Activated CD4-positive, alpha-beta T cell treated with anti-CD3 and anti-CD28 coated beads for 24 hours (primary cell): ENCODE measurements around the gene TRIM24.

Experiments
- DNase-seq, 2 donors: peaks; one replicate each; pipeline ENCODE4 v3.0.0-alpha.2; 2020; ENCODE audit warnings: low read depth in 2 of 2

The TRIM24 gene

DNA sequence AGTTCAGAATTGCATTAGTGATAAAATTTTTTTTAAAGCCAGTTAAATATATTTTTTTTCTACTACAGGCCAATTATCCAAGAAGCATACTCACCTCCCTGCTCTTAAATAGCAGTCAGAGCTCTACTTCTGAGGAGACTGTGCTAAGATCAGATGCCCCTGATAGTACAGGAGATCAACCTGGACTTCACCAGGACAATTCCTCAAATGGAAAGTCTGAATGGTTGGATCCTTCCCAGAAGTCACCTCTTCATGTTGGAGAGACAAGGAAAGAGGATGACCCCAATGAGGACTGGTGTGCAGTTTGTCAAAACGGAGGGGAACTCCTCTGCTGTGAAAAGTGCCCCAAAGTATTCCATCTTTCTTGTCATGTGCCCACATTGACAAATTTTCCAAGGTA is 119.1 kb downstream of the TRIM24 start:
- no peak for DNase-seq

DNA sequence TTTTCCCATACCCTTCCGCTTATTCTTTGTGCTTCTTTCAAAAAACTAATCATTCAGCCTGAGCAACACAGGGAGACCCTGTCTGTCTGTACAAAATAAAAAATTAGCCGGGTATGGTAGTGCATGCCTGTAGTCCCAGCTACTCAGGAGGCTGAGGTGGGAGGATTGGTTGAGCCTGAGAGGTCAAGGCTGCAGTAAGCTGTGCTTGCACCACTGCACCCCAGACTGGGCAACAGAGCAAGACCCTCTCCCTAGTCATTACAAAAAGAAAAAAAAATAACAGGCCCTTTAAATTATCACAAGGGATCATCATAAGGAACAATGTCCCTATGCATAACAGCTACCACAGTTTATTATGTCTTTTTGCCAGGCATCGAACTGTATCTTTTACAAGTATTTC is 119.6 kb downstream of the TRIM24 start:
- DNase-seq, result no peak

DNA sequence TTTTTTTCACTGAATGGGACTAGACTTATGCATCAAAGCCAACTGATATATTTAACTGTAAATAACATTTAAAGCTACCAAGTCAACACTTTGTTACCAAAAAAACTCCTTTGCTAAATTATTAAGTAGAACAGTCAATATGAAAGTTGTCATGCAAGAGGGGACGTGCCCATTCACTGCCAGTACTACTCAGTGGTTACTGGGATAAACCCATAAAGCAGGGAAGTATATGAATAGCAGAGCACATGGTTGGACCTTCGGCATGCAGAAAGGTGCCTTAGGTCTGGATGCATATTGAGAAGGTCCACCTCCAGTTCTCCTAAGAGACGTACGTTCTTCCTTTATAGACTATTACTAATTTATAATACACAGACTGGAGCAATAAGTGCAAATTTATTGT is 121.0 kb downstream of the TRIM24 start:
- DNase-seq, result no peak

DNA sequence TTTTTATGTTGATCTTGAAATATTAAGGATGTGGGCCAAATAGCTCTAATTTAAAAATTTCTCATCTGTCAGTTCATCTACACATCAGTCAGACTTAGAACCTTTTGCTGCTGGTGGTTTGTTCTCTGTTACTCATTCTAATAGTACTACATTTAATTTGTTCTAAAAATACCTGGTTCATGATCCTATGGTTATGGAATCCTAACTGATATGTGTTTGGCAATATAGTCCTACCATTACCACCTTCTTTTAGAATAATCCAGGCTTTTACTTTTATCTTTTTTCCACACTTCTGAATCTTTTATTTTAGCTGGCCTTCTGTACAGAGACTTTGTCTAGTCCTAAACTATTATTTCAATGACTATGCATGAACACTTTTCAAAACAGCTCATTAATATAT is 124.2 kb downstream of the TRIM24 start:
- DNase-seq, result no peak

DNA sequence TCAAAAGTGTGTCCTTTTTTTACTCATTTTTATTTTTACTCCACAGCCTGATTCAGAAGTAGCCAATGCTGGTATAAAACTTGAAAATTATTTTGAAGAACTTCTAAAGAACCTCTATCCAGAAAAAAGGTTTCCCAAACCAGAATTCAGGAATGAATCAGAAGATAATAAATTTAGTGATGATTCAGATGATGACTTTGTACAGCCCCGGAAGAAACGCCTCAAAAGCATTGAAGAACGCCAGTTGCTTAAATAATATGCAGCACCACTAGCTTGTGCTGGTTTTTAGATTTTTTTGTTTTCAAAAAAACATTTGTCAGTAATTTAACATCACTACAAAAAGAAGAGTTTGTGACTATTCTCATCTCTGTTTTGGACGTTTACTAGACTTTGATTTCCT is 124.6 kb downstream of the TRIM24 start:
- no peak for DNase-seq

DNA sequence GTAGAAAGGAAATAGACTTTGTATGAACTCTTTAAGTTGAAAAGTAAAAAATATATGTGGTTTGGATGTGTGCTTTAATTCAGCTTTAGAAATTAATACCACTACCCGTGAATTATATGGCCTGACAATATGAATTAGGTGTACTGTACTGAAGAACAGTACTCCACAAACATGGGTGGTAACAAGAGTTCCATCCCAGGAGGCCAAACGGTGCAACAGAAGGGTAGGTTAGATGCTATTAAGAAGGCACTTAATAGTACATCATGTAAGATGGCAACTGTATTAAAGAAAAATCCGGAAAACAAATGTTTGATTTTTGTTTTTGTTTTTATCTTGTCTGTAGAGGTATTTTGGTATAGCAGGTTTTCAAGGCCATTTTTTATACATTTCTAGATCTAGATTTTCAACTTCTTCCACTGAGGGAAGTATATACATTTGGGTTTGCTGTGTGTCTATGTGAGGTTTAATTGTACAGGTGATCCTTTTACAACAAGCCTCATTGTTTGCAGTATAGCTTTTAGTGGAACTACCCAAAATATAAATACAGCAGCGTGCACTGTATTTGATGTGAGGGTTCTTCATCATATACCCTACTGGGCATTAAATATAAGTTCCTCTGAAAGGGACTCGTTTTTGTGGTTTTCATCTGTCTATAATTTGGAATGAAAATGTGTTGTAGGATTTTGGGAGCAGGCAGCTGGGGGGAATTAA is 125.4 kb downstream of the TRIM24 start:
- DNase-seq, result no peak

DNA sequence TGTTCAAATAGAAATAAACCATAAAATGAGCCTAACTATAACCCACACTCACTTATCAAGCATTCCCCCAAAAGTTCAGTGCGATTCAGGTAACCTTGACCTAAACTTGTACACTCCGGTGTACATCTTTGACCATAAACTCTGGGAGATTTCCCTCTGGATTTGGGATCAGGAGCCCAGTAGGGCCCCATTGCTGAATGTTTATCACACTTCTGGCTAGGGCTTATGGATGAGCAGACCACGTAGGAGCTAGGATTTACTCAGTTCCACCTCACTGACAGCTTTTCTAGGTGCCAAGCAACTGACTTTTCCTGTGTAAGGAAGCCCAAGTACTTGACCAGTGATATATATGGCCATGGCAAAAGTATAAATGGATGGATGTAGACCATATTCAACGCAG is 127.4 kb downstream of the TRIM24 start:
- no peak for DNase-seq

DNA sequence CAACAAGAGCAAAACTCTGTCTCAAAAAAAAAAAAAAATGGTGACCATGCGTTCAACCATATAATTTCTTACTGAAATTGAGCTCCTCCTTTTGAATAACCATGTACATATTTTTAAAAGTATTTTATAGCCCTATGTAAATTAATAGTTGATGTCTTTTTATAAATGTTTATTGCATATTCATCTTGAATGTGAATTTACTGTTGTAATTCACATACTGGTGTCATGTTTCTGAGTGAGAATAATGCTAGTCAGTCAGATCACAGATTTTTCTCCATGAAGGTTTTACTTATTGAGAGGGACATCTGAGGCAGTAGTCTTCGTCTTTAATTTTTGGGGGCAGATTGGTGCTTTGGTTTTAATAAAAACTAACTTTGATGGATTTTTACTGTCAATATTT is 128.9 kb downstream of the TRIM24 start:
- DNase-seq, result no peak

DNA sequence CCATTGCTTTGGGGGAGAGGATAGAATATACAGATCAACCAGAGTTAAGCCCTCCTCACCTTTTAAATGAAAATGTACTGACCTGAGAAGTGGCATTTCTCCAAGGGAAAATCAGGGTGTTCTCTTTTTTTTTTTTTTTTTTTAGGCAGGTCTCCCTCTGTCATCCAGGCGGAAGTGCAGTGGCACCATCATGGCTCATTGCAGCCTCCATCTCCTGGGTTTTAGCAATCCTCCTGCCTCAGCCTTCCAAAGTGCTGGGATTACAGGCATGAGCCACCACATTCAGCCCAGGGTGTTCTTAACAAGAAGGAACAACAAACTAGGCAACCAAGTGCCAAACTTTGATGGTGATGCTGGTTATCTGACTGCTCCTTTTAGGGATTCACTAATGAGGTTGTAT is 130.1 kb downstream of the TRIM24 start:
- no peak for DNase-seq

DNA sequence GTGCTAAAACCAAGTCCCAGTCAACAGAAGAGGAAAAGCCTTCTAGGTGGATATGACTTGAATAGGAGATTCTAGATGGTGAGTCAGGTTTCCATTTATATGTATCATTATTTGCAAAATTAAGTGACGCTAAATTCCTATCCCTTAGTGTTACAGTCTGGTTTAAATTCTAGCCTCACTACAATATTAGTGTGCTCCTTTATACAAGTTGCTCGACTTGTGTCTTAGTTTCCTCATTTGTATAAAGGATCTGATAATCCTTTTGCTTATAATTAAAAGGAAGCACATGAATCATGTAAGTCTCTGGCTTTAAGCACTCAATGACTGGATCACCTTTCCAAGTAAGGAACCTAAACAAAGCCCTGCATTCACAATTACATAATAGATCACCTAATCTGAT is 135.4 kb downstream of the TRIM24 start:
- no peak for DNase-seq

DNA sequence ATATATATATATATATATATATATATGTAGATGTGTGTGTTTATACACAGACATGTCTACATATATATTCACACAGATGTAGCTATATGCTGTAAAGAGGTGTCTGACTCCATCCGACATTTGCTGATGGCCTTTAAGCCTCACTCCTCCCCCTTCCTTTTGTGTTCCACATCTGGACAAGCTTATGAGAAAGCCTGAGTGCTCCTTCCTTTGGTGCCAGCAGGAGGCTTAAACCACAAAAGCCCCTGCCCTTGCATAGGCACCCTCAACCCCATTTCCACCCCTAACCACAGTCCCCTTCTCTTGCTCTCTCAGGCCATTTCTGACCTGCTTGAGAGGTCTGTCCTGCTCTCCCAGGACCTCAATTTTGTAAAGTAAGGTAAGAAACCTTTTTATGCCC is 142.4 kb downstream of the TRIM24 start:
- no peak for DNase-seq

DNA sequence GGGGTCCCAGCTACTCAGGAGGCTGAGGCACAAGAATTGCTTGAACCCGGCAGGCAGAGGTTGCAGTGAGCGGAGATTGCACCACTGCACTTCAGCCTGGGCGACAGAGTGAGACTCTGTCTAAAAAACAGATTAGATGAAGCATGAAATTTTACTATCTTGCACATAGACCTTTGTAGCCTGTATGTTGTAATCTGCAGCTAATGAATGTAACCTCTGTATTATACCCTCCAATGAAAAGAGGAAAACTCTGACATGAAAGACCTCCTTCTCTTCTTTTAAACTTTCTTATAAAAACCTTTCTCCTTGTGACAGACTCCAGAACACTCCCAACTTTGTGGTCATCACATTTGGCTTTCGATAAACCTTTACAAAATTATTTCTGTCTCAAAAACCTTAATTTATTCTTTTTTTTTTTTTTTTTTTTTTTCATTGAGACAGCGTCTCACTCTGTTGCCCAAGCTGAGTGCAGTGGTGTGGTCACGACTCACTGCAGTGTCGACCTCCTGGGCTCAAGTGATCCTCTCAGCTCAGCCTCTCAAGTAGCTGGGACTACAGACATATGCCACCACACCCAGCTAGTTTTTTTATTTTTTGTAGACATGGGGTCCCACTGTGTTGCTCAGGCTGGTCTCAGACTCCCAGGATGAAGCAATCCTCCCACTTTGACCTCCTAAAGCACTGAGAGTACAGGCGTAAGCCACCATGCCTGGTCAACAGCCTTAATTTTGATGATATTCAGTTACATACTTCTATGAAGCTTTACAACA is 143.7 kb downstream of the TRIM24 start:
- no peak for DNase-seq

DNA sequence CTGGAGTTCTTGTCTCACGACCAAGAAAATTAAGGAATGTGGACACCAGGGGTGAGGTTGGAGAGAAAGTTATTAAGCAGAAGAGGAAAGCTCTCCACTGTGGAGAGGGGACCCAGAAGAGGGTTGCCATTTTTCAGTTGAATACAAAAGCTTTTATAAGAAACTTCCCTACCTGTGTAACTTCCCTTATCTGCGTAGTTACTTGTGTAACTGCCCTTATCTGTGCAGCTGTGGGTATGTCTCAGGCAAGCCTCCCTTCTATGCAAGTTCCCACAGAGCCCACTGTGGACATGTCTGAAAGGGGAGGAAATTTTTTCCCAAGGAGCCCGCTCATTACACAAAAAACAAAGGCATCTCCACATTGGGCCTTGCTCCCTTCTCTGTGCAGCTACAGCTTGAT is 146.2 kb downstream of the TRIM24 start:
- no peak for DNase-seq

DNA sequence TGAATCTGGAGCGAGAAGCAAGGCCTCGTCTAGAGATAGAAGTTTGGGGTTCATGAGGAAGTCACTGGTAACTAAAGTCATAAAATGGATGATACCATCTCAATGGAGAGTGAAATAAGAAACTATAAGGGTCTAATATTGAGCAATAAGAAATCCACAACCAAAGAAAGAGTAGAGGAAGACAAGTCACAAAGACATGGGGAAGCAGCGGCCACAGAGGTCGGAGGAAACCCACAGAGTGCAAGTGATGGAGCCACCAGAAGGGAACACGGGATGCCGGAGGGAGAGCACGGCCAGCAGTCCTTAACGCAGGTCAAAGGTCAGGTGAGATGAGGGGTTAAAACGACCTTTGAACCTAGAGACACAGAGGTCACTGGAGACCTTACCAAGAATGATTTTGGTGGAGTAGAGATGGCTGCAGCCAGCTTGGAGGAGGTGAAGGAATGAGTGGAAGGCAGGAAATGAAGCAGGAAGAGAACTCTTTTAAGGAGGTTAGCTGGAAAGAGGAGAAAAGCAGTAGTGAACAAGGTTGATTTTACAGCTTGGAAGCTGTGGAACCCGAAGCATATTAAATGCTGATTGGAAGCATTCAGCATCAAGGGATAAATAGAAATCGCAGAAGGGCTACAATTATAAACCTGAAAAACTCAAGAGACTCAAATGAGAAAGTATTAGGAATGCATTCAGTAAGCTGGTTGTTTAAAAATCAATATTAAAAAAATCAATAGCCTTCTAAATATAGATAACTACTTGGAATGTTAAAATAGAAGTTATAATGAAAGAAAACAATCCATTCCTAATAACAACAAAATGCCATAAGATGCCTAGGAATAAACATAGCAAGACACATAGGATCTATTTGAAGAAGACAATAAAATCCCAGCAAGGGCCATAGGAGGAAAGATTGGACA is 147.4 kb downstream of the TRIM24 start:
- no peak for DNase-seq

DNA sequence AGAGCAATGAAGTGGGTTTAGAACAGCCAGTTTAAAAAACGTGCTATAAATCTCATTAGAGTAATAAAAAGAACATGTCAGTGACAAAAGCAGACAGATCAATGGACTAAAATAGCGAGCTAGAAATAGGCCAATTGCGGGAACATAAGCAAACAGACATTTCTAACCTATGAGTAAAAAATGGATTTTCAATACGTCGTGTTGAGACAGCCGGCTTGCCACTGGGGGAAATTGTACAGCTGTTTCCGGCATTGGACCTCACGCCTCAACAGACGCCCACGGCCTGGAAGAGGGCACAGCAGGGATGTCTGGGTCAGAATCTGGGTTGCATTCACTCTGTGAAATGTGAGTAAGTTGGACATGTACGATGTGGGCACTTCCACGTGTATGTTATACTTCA is 148.2 kb downstream of the TRIM24 start:
- DNase-seq, result no peak

DNA sequence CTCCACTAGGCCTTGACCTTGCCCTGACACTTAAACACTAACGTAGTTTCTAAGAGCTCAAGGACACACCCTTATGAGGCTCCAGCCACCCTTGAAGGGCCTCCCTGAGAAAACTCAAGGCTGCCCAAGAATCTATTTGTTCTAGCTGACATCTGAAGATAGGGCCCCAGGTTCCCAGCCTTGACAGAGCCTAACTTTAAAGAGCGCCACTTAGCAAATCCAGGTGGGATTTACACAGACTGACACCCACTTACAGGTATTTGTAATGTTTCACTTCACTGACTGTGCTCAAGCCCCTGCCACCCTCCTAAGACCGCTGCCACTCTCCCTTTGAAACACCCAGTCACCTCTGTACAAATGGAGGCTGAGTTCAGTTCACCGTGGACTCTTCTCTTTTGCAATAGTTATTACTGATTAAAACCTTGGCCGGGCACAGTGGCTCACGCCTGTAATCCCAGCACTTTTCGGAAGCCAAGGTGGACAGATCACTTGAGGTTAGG is 150.7 kb downstream of the TRIM24 start:
- no peak for DNase-seq

DNA sequence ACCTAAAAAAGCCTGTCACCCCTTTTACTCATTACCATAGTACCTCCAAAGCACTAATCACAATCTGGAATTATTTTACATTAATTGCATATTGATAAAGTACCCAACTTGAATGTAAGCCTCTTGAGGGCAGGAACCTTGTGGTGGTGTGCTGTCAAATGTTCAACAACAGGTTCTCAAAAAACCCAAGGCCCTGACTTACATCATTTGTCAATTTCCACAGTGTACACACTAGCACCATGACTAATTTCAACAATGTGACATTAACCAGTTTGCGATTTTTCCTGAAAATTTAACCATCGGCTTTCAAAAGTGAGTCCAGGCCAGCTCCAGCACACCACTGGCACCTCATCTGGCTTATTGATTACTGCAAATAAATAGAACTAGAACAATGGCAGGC is 153.6 kb downstream of the TRIM24 start:
- DNase-seq, result no peak

DNA sequence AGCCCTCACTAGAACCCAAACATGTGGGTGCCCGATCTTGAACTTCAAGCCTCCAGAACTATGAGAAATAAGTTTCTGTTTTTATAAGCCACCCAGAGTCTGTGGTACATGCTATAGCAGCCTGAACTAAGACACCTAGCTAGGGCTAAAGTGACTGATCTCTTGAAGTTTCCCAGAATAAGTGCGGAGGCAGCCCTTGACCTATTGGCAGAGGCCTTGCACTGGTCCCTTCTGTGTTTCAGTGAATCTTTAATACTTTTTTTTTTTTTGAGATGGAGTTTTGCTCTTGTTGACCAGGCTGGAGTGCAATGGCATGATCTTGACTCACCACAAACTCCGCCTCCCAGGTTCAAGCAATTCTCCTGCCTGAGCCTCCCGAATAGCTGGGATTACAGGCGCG is 156.0 kb downstream of the TRIM24 start:
- DNase-seq, result no peak

DNA sequence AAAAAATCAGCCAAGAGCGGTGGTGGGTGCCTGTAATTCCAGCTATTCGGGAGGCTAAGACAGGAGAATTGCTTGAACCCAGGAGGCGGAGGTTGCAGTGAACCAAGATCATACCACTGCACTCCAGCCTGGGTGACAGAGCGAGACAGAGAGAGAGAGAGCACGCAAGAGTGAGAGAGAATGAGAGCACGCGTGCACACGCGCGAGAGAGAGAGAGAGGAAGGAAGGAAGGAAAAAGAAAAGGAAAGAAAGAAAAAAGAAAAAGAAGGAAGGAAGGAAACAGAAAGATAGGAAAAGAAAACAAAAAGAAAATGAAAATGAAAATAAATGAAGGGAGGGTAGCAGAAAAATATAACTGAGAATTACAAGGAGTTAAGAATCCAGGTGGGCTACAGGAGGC is 158.4 kb downstream of the TRIM24 start:
- DNase-seq, result no peak

DNA sequence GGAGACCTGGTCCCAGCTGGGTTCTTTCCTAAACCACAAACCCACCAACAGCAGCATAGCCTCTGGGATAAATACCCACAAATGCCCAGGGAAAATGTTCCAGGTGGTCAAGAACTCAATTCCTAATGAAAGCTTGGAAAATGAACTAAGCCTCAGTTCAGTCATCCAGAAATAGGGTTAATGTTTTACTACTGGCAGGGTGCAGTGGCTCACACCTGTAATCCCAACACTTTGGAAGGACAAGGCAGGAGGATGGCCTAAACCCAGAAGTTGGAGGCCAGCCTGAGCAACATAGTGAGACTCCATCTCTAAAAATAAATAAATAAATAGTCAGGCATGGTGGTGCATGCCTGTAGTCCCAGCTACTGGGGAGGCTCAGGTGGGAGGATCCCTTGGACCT is 158.9 kb downstream of the TRIM24 start:
- DNase-seq, result no peak

DNA sequence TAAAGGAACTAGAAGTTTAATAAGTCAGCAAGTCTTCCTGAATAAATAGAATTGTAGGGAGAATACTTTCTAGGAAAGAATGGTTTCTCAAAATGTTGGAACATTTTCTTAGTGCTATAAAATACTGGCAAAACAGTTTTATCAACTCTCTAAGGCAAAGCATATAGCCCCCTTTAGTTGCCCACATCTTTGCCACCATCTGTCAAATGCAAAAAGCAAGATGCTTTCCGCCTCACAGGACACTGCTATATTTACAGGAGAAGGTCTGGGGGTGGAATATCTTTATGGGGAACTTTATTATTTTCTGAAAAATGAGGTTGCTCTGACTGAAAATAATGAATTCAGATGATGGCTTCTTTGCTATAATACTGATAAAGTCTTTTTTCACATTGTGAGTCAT is 162.8 kb downstream of the TRIM24 start:
- no peak for DNase-seq

DNA sequence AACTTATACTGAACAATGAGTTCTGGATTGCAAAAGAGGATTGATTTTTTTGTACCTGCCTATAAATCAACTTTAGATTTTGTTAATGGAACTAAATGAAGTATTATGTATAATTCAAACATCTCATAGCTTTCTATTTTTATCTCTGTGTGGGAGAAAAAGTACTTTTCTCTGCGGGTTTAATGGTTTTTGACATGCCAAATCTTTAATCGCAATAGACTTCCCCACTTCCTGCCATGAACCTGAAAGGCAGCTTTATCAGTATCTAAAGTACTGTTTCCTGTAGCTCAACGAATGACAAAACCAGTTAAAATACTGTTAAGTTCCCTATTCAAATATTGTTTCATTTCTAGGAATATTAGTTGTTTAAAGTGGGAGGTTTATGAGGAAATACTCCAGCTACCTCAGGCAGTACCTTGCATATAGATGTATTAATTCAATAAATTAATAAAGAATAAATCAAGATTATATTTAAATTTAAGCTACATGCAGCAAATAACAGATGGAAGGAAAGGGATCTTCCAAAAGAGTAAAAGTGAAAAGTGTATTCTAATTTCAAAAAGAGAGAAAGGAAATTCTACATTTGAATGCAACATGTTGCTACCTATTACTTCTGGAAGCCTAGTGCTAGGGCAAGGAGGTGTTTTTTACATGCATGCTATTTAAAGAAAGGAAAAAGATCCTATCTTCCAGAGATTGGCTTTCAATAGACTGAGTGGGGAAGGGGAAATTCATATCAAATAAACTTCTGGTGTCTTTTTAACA is 165.2 kb downstream of the TRIM24 start:
- DNase-seq, result no peak
